Measurements from ENCODE around the gene RPL39L. TPM values are rescaled to one million over a fixed set of nuclear protein-coding genes. Genes with fewer than 3 reads are reported as not detected.

Gene RPL39L
- total RNA-seq, 2 experiments from 2014 or later = 18.2 to 21.4 TPM

DNA sequence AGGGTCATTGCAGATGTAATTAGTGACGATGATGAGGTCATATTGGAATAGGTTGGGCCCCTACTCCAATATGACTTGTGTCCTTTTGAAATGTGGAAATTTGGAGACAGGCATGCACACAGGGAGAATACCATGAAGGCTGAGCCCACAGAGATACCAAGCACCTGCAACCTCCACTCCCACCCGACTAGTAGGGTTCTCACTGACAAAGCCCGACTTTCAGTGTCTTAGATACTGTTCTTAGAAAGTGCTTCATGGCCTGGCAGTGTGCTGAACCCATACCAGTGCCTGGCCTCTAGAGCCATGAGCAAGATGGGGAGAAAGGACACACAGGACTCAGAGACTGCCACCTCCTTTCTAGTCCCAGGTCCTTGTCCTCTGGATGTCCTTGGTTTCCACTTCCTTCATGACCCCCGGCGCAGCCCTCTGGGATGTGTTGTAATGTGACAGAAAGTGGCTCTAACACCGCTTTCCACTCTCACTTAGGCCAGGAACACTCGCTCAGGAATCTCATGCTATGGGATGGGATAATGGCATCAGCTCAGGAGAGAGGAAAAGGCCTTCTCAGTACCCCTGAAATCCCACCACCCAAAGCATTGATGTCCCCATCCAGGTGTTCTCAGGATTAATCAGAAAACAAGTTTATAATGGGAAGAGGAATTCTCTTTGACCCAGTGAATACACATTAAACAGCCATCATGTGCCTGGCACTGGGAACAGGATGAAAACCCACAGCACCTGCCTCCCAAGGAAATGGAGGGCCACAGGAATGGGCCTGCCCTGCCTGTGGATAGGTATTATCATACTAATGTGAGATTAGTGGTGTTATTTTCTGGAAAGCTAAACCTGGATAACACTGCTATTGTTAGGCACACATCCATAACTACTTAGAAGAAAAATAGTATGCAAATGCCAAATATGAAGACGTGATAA, 59.9 kb downstream of the RPL39L start:
- CTCF ChIA-PET = no interaction called here
- peak overlapping the region; percentile 28 for H3K27ac Mint-ChIP-seq
- H3K4me1 Mint-ChIP-seq = peaks cover under 1% of the 10 kb centered on the region
- DNase-seq (no peak), ATAC-seq (peak; percentile 22)
- H3K27me3 Mint-ChIP-seq = no peaks in the 10 kb centered on the region
- H3K36me3 Mint-ChIP-seq (ENCODE audit: low read depth) = peaks cover 35% of the 10 kb centered on the region
- H3K4me3 Mint-ChIP-seq = no peak overlapping the region
- intact Hi-C loops (cut with DNase I, micrococcal nuclease) = no loop called here
- POLR2A ChIA-PET = no interaction called here
- H3K9me3 Mint-ChIP-seq (ENCODE audit: low read depth) = no peaks in the 10 kb centered on the region

- H3K36me3 Mint-ChIP-seq (ENCODE audit: low read depth) = peaks cover 48% of the 10 kb centered on the region
- no peak overlapping the region for H3K4me3 Mint-ChIP-seq
- ChIA-PET POLR2A (no interaction called here), CTCF (no interaction called here)
- no peaks in the 10 kb centered on the region for H3K4me1 Mint-ChIP-seq
- H3K27me3 Mint-ChIP-seq = no peaks in the 10 kb centered on the region
- H3K27ac Mint-ChIP-seq = no peak overlapping the region
- DNase-seq (no peak), ATAC-seq (no peak)
- intact Hi-C loops (cut with DNase I, micrococcal nuclease) = no loop called here
- H3K9me3 Mint-ChIP-seq (ENCODE audit: low read depth) = no peaks in the 10 kb centered on the region
Observed at GRCh38 chr3:187077537-187077936, 61.8 kb downstream of the RPL39L start.

GRCh38 chr3:187077085-187077484, 62.2 kb downstream of the RPL39L start:
- DNase-seq (no peak), ATAC-seq (no peak)
- H3K9me3 Mint-ChIP-seq (ENCODE audit: low read depth) = no peaks in the 10 kb centered on the region
- H3K4me3 Mint-ChIP-seq = no peak overlapping the region
- peaks cover 48% of the 10 kb centered on the region for H3K36me3 Mint-ChIP-seq (ENCODE audit: low read depth)
- H3K4me1 Mint-ChIP-seq = no peaks in the 10 kb centered on the region
- intact Hi-C loops (cut with DNase I, micrococcal nuclease) = no loop called here
- no peaks in the 10 kb centered on the region for H3K27me3 Mint-ChIP-seq
- CTCF ChIA-PET = interaction anchor here (0.7 kb wide), 1 partner anchor 42 kb away, joined by 4 read pairs; no protein-coding TSS in a partner anchor
- POLR2A ChIA-PET = no interaction called here
- H3K27ac Mint-ChIP-seq = peak overlapping the region; percentile 3

GRCh38 chr3:187076297-187076696, 63.0 kb downstream of the RPL39L start:
- DNase-seq (no peak), ATAC-seq (no peak)
- no peaks in the 10 kb centered on the region for H3K27me3 Mint-ChIP-seq
- POLR2A ChIA-PET = no interaction called here
- CTCF ChIA-PET = interaction anchor here (0.7 kb wide), 1 partner anchor 43 kb away, joined by 4 read pairs; no protein-coding TSS in a partner anchor
- no peaks in the 10 kb centered on the region for H3K9me3 Mint-ChIP-seq (ENCODE audit: low read depth)
- H3K4me1 Mint-ChIP-seq = peaks cover 2% of the 10 kb centered on the region
- H3K27ac Mint-ChIP-seq = no peak overlapping the region
- H3K36me3 Mint-ChIP-seq (ENCODE audit: low read depth) = peaks cover 50% of the 10 kb centered on the region
- H3K4me3 Mint-ChIP-seq = no peak overlapping the region
- intact Hi-C loops (cut with DNase I, micrococcal nuclease) = no loop called here

DNA sequence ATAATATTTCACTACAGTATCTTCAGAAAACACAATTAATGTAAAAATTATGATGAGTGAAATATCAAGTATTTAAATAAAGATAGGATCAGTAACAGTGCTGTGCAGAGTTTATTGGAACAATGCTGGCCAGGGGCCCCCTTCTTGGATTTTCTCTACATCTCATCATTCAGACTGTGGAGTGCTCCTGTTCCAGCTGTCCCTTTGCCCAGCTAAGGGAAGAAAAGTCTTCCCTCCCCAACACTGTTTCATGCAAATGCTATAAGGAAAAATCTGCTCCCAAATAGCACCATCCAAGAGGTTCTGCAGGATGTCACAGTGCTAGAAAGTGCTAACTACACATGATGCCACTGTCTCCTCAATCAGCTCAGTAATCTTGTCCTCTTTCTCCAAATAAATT, 64.5 kb downstream of the RPL39L start:
- ChIA-PET POLR2A (no interaction called here), CTCF (interaction anchor here (0.6 to 1.3 kb wide), 4 partner anchors 9 to 179 kb away, joined by 3 read pairs; no protein-coding TSS in a partner anchor)
- H3K9me3 Mint-ChIP-seq (ENCODE audit: low read depth) = no peaks in the 10 kb centered on the region
- no peak overlapping the region for H3K27ac Mint-ChIP-seq
- H3K36me3 Mint-ChIP-seq (ENCODE audit: low read depth) = peaks cover 62% of the 10 kb centered on the region
- ATAC-seq = no peak
- no peak overlapping the region for H3K4me3 Mint-ChIP-seq
- no peaks in the 10 kb centered on the region for H3K27me3 Mint-ChIP-seq
- peaks cover 9% of the 10 kb centered on the region for H3K4me1 Mint-ChIP-seq
- intact Hi-C loops (cut with DNase I, micrococcal nuclease) = no loop called here
- no peak for DNase-seq

DNA sequence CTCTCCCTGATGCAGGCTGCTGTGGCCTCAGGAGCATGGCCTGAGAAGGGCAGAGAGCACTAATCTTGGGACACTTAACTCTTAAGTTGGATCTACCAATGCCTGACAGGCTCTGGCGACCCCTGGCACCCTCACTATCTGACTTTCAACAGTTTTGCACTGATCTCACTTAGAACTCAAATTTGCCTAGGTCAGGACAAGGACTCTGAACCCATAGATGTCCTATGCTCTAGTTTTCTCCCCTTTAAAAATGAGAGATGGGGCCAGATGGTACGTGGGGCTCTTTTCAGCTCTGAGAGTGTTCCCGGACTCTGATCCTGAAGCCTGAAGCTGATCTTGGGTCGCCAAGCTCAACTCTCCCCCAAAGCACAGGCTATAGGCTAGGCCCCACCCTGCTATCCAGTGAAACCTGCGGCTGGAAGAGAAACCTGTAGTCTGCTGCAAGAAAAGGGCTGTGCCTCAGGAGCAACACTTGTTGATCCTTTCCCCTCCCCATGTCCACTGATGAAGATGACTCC, 65.7 kb downstream of the RPL39L start:
- ChIA-PET CTCF (interaction anchor here (0.7 to 1.2 kb wide), 2 partner anchors 8 to 314 kb away, joined by 3 to 4 read pairs; no protein-coding TSS in a partner anchor), POLR2A (no interaction called here)
- no peak for DNase-seq
- Mint-ChIP-seq H3K36me3 (ENCODE audit: low read depth) (peaks cover 72% of the 10 kb centered on the region), H3K4me1 (peaks cover 12% of the 10 kb centered on the region), H3K27ac (no peak overlapping the region), H3K4me3 (no peak overlapping the region), H3K27me3 (no peaks in the 10 kb centered on the region), H3K9me3 (ENCODE audit: low read depth) (no peaks in the 10 kb centered on the region)
- ATAC-seq = no peak
- intact Hi-C loops (cut with DNase I, micrococcal nuclease) = no loop called here

DNA sequence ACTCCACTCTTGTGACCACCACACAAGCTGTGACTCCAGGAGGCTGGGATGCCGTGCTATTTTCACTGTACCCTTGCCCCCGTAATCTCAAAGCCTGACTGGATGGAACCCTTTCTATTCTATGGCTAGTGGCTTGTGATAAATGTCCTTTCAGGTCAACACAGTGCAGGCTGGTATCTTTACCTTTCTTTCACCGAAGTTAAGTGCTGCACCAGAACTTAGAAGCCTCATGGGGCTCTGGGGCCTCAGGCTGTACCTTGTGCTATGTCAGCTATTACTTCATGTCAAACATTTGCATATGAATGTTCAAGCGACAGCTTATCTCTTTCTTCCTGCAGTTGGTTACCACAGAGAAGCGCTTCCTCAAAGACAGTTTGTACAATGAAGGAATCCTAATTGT, 66.8 kb downstream of the RPL39L start:
- Mint-ChIP-seq H3K36me3 (ENCODE audit: low read depth) (peaks cover 70% of the 10 kb centered on the region), H3K4me1 (peaks cover 14% of the 10 kb centered on the region), H3K9me3 (ENCODE audit: low read depth) (no peaks in the 10 kb centered on the region), H3K27me3 (no peaks in the 10 kb centered on the region), H3K27ac (peak overlapping the region; percentile 35), H3K4me3 (no peak overlapping the region)
- no peak for DNase-seq
- no peak for ATAC-seq
- ChIA-PET CTCF (interaction anchor here (0.7 to 1.8 kb wide), 2 partner anchors 86 to 223 kb away, joined by 3 to 5 read pairs; no protein-coding TSS in a partner anchor), POLR2A (no interaction called here)
- intact Hi-C loops (cut with DNase I, micrococcal nuclease) = no loop called here

GRCh38 chr3:187072102-187072501, 67.2 kb downstream of the RPL39L start:
- POLR2A ChIA-PET = no interaction called here
- intact Hi-C loops (cut with DNase I, micrococcal nuclease) = no loop called here

More at GRCh38 chr3:187072102-187072501, 67.2 kb downstream of the RPL39L start:
- H3K9me3 Mint-ChIP-seq (ENCODE audit: low read depth) = no peaks in the 10 kb centered on the region
- peak overlapping the region; percentile 75 for H3K27ac Mint-ChIP-seq
- no peaks in the 10 kb centered on the region for H3K27me3 Mint-ChIP-seq
- ATAC-seq (no peak), DNase-seq (no peak)
- peaks cover 72% of the 10 kb centered on the region for H3K36me3 Mint-ChIP-seq (ENCODE audit: low read depth)
- peaks cover 14% of the 10 kb centered on the region for H3K4me1 Mint-ChIP-seq
- CTCF ChIA-PET = interaction anchor here (0.7 to 1.8 kb wide), 2 partner anchors 87 to 223 kb away, joined by 3 to 5 read pairs; no protein-coding TSS in a partner anchor
- no peak overlapping the region for H3K4me3 Mint-ChIP-seq

Other genes with a start within 250 kb of the RPL39L start
- 100 to 1,000 TPM in 1 of 2 experiments, 10 to 100 TPM in 1; 86.6 to 111 TPM for gene ST6GAL1, start 209.0 kb downstream of the RPL39L start, total RNA-seq
- gene RTP1, start 58.0 kb upstream of the RPL39L start, total RNA-seq = not detected
- not detected for gene MASP1, start 152.2 kb upstream of the RPL39L start, total RNA-seq
- gene RTP4, start 228.9 kb upstream of the RPL39L start, total RNA-seq = 1 to 10 TPM; 2.0 to 3.1 TPM

Data from activated CD4-positive, alpha-beta T cell treated with anti-CD3 and anti-CD28 coated beads for 36 hours (primary cell).